Neural cell (in vitro differentiated cells): ENCODE measurements around the gene OVOL3.

Experiments used
- CTCF ChIP-seq: fragments of 450-650 bp; IDR thresholded peaks from 2 replicates; pipeline ENCODE4 v1.5.1; 2014; ENCODE audit warnings: antibody characterized with exemption, mild to moderate bottlenecking, moderate library complexity; ENCODE audit not compliant: poor library complexity, severe bottlenecking
- EP300 ChIP-seq: fragments of 450-650 bp; conservative IDR thresholded peaks from 2 replicates; pipeline ENCODE4 v1.6.1; 2014; ENCODE audit warnings: antibody characterized with exemption, mild to moderate bottlenecking, moderate library complexity; ENCODE audit not compliant: poor library complexity, severe bottlenecking
- POLR2AphosphoS5 ChIP-seq: IDR thresholded peaks from 2 replicates; pipeline ENCODE4 v1.6.1; 2012
- RAD21 ChIP-seq: fragments of 450-650 bp; conservative IDR thresholded peaks from 2 replicates; pipeline ENCODE4 v1.6.1; 2014; ENCODE audit warnings: antibody characterized with exemption, mild to moderate bottlenecking, moderate library complexity
- REST ChIP-seq: IDR thresholded peaks from 2 replicates; pipeline ENCODE4 v1.6.1; 2012; ENCODE audit warnings: borderline replicate concordance
- TAF1 ChIP-seq: IDR thresholded peaks from 2 replicates; pipeline ENCODE4 v1.6.1; 2012; ENCODE audit warnings: low read depth

- no peak for TF ChIP-seq TAF1
- no peak for TF ChIP-seq CTCF
- TF ChIP-seq REST = no peak
- no peak for TF ChIP-seq POLR2AphosphoS5
- TF ChIP-seq EP300 = no peak
- TF ChIP-seq RAD21 = no peak
Observed at GRCh38 chr19:36101550-36102327, 9.2 kb upstream of the OVOL3 start.
